Measurements from ENCODE around the gene NDUFB1.

The NDUFB1 gene

GRCh38 chr14:92121670-92122350 is at the start of gene NDUFB1, which contains the start of gene CPSF2:
NDUFB1 (minus strand) TSS chr14:92121706; CDS start chr14:92117637, 4,069 bp downstream.
CPSF2 (plus strand) TSS chr14:92121969; CDS start chr14:92130985, 9,016 bp downstream.
- peak; percentile 58 for DNase-seq

GRCh38 chr14:92164958-92165357 is 43.5 kb upstream of the NDUFB1 start:
- no peak for DNase-seq

- DNase-seq: no peak
These were observed 40.0 kb upstream of the NDUFB1 start for GRCh38 chr14:92161521-92161920.

- no peak for DNase-seq
These were observed 39.1 kb upstream of the NDUFB1 start for GRCh38 chr14:92160619-92161018.

GRCh38 chr14:92154283-92154942 is 32.9 kb upstream of the NDUFB1 start:
- DNase-seq: peak; percentile 63

GRCh38 chr14:92153581-92153980 is 32.1 kb upstream of the NDUFB1 start:
- peak; percentile 29 for DNase-seq

GRCh38 chr14:92144708-92145107 is 23.2 kb upstream of the NDUFB1 start:
- DNase-seq: no peak

GRCh38 chr14:92143962-92144361 is 22.5 kb upstream of the NDUFB1 start:
- no peak for DNase-seq

GRCh38 chr14:92143309-92143708 is 21.8 kb upstream of the NDUFB1 start:
- DNase-seq: no peak

GRCh38 chr14:92135269-92135668 is 13.8 kb upstream of the NDUFB1 start:
- peak; percentile 51 for DNase-seq

- DNase-seq: no peak
These were observed 12.9 kb upstream of the NDUFB1 start for GRCh38 chr14:92134456-92134855.

GRCh38 chr14:92122761-92123160 is 1.3 kb upstream of the NDUFB1 start:
- DNase-seq: no peak

- no peak for DNase-seq
These were observed 808 bp upstream of the NDUFB1 start for GRCh38 chr14:92122351-92122677.

- peak; percentile 19 for DNase-seq
These were observed 268 bp downstream of the NDUFB1 start for GRCh38 chr14:92121207-92121669.

GRCh38 chr14:92109490-92109889 is 12.0 kb downstream of the NDUFB1 start:
- DNase-seq: no peak

GRCh38 chr14:92108345-92109254 is 12.9 kb downstream of the NDUFB1 start:
- no peak for DNase-seq

- peak; percentile 94 for DNase-seq
These were observed 15.2 kb downstream of the NDUFB1 start, which contains the start of gene ATXN3 for GRCh38 chr14:92106143-92106926. ATXN3 (minus strand) TSS chr14:92106582; CDS start chr14:92106552, 30 bp downstream.

GRCh38 chr14:92105893-92106142 is 15.7 kb downstream of the NDUFB1 start:
- DNase-seq: no peak

- peak; percentile 41 for DNase-seq
These were observed 16.2 kb downstream of the NDUFB1 start for GRCh38 chr14:92105073-92105892.

GRCh38 chr14:92103363-92103989 is 18.0 kb downstream of the NDUFB1 start:
- no peak for DNase-seq

- no peak for DNase-seq
These were observed 21.7 kb downstream of the NDUFB1 start for GRCh38 chr14:92099802-92100201.
